Panc1 (cell line): ENCODE measurements around the gene MRPL14. TPM values are rescaled to one million over a fixed set of nuclear protein-coding genes. Genes with fewer than 3 reads are reported as not detected.
A peak's percentile ranks its signal among the peaks of the same experiment; 100 is the strongest.

Experiments
- ATAC-seq: fragments of 200-7000 bp; cut with Tn5 transposase; 2 replicates; pipeline ENCODE4 v1.9.1; 2020; ENCODE audit warnings: mild to moderate bottlenecking, moderate library complexity
- BruUV-seq: library from RNA; stranded (reverse); fragments of 400-500 nt; replicated peaks from 2 replicates; lab custom pipeline; 2021; lab: Mats Ljungman, UMichigan
- CTCF ChIA-PET: fragments of 300-600 bp; sonication (Branson Sonifier 250); formaldehyde crosslinking; loops from one replicate; lab custom pipeline; 2022; ENCODE audit warnings: antibody characterized with exemption; lab: Charles Lee
- POLR2A ChIA-PET: fragments of 300-600 bp; sonication (Branson Sonifier 250); formaldehyde crosslinking; loops from one replicate; lab custom pipeline; 2022; ENCODE audit warnings: antibody characterized with exemption; lab: Charles Lee
- DNase-seq: peaks from one replicate; pipeline ENCODE4 v3.0.0-alpha.2; 2010; ENCODE audit warnings: low read depth, low spot score
- H3K27ac ChIP-seq: 2 replicates; pipeline ENCODE4 v1.5.1; 2011; ENCODE audit warnings: mild to moderate bottlenecking, low read length, inconsistent platforms
- H3K27me3 ChIP-seq: fragments of 200-500 bp; sonication (Bioruptor generic); 2 replicates; pipeline ENCODE4 v1.6.0; 2014; ENCODE audit warnings: low read length, inconsistent platforms; ENCODE audit not compliant: control insufficient read depth, insufficient read depth
- H3K36me3 ChIP-seq: fragments of 200-500 bp; sonication (Bioruptor generic); 2 replicates; pipeline ENCODE4 v1.5.1; 2014; ENCODE audit warnings: inconsistent platforms, mild to moderate bottlenecking, low read length, moderate library complexity; ENCODE audit not compliant: control insufficient read depth, insufficient read depth
- H3K4me1 ChIP-seq: 2 replicates; pipeline ENCODE4 v1.5.1; 2011; ENCODE audit warnings: inconsistent platforms, mild to moderate bottlenecking, low read length, moderate library complexity; ENCODE audit not compliant: control insufficient read depth, insufficient read depth
- H3K4me3 ChIP-seq, 2 experiments: 2 replicates each; pipeline ENCODE4 v1.5.1; 2011 to 2012; ENCODE audit warnings: low read depth in 2 of 2, low read length in 2 of 2, mild to moderate bottlenecking in 2 of 2, inconsistent platforms in 1 of 2, moderate library complexity in 1 of 2
- H3K9me3 ChIP-seq: fragments of 200-500 bp; sonication (Bioruptor generic); 2 replicates; pipeline ENCODE4 v1.5.1; 2014; ENCODE audit warnings: low read depth, mild to moderate bottlenecking, inconsistent platforms, low read length, moderate library complexity; ENCODE audit not compliant: control insufficient read depth, insufficient read depth
- POLR2AphosphoS5 ChIP-seq: IDR thresholded peaks from 2 replicates; pipeline ENCODE4 v1.6.1; 2012; ENCODE audit warnings: mild to moderate bottlenecking, low read depth, low read length, moderate library complexity
- REST ChIP-seq, 2 experiments: IDR thresholded peaks; 2 replicates each; pipeline ENCODE4 v1.6.1; 2011 to 2012; ENCODE audit warnings: low read depth in 2 of 2, control low read depth in 1 of 2, low read length in 1 of 2, mild to moderate bottlenecking in 1 of 2, moderate library complexity in 1 of 2; ENCODE audit not compliant: insufficient read depth in 1 of 2
- SIN3A ChIP-seq: IDR thresholded peaks from 2 replicates; pipeline ENCODE4 v1.6.1; 2012; ENCODE audit warnings: low read depth, mild to moderate bottlenecking, low read length, moderate library complexity, borderline replicate concordance; ENCODE audit not compliant: insufficient read depth
- TCF7L2 ChIP-seq: IDR thresholded peaks from 2 replicates; pipeline ENCODE4 v1.6.1; 2011; ENCODE audit warnings: mild to moderate bottlenecking, low read depth, low read length, inconsistent platforms
- in situ Hi-C: cut with HindIII; loops from 2 replicates; pipeline ENCODE4 v1.10.0; 2016; ENCODE audit warnings: low sequenced_read_pairs, low pct_unique_long_range_greater_than_20kb
- intact Hi-C: fragments of 100-400 bp; cut with micrococcal nuclease; formaldehyde crosslinking; loops from one replicate; pipeline ENCODE4 v1.10.0; 2022; ENCODE audit not compliant: unreplicated experiment
- total RNA-seq: library from RNA; stranded (reverse); gene quantifications from one replicate; pipeline ENCODE4 v1.2.1, GENCODE V29; 2021; ENCODE audit not compliant: unreplicated experiment
- TF ChIP-seq, protein P1 (sequence below): fragments of 450-650 bp; IDR thresholded peaks from 2 replicates; pipeline ENCODE4 v1.5.1; 2017; ENCODE audit warnings: mild to moderate bottlenecking

The MRPL14 gene
- total RNA-seq, 1 experiment from 2014 or later = 82.0 TPM

DNA sequence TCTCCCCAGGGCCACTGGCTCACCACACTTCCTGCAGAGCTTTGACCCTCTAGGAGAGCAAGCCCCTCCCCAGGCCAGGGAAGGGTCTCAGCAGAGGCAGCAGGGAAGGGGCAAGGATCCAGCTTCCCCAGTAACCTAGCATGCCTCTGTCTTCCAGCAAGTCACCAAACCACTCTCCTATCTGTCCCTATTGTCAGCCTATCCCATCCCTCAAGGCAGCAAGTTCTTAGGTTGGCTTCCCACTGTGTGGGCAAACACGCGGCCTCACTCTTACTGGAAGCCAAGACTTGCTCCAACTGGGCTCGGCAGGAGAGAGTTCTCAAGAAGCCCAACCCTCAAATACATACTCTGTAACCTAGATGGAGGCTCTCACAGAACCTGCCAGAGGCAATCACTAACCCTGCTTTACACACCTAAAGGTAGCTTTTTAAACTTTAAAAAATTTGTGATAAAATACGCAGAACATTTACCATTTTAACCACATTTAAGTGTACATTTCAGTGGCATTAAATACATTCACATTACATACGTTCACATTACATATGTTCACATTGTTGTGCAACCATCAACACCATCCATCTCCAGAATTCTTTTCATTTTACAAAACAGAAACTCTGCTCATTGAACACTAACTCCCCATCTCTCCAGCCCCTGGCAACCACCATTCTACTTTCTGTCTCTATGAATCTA lies 58.5 kb downstream of the MRPL14 start:
- in situ Hi-C loops = no loop called here

DNA sequence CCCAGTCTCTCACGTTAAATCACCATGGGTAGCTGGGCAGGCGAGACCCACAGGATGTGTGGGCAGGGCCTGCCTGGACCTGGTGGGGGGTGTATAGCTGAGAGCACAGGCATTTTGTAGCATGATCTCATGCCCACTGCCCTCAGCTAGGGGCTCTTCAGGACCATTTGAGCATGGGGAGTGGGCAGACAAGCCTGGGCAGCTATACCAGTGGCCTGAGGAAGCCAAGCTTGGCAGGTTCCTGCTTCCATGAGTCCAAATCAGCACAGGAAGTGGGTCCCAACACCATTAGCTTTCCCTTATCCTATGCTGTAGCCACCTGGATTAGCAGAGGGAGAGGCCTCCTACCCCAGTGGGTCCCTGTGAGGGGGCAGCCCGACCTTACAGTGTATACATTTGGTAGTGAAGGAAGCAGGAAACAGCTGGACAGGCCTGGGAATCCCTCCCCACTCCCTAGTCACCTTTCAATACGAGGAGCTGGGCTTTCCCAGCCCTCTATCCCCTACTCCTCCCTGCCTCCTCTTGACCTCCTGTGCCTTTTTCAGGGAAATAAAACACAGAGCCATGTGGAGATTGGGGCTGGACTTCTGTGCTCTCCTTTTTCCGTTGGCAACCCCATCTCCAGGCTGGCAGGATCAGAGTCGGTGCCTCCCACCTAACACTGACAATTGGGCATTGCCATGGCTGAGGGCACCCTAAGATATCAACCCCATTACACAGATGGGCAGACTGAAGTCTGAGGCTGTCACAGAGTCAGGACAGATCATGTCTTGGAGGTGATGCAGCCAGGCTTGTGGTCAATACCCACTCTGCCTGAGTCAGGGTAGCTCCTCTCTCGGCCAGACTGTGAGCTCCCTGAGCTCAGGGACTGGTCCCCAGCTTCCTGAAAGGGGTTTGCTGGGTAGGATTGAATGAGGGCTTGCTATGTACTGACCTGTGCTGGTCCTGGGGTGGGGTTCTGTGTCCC lies 59.8 kb downstream of the MRPL14 start:
- BruUV-seq = no TSS peak
- Histone ChIP-seq H3K4me1 (peaks cover 17% of the 10 kb centered on the region), H3K27me3 (no peaks in the 10 kb centered on the region), H3K4me3 (no peak overlapping the region), H3K36me3 (no peaks in the 10 kb centered on the region), H3K27ac (peak overlapping the region; percentile 48), H3K9me3 (no peaks in the 10 kb centered on the region)
- CTCF ChIA-PET = interaction anchor here (2.0 kb wide), 1 partner anchor 298 kb away, joined by 9 read pairs; the partner anchor contains the start of gene VEGFA
- TF ChIP-seq TCF7L2 = no peak
- TF ChIP-seq SIN3A = no peak
- no peak for TF ChIP-seq POLR2AphosphoS5
- TF ChIP-seq, protein P1, sequence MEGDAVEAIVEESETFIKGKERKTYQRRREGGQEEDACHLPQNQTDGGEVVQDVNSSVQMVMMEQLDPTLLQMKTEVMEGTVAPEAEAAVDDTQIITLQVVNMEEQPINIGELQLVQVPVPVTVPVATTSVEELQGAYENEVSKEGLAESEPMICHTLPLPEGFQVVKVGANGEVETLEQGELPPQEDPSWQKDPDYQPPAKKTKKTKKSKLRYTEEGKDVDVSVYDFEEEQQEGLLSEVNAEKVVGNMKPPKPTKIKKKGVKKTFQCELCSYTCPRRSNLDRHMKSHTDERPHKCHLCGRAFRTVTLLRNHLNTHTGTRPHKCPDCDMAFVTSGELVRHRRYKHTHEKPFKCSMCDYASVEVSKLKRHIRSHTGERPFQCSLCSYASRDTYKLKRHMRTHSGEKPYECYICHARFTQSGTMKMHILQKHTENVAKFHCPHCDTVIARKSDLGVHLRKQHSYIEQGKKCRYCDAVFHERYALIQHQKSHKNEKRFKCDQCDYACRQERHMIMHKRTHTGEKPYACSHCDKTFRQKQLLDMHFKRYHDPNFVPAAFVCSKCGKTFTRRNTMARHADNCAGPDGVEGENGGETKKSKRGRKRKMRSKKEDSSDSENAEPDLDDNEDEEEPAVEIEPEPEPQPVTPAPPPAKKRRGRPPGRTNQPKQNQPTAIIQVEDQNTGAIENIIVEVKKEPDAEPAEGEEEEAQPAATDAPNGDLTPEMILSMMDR = no peak
- TF ChIP-seq REST (IDR thresholded peaks at IDR 0.05; ENCODE audit: insufficient read depth in 1 of 2, low read depth in 2 of 2, low read length in 1 of 2) = no peak
- intact Hi-C loops (no loop called here), in situ Hi-C loops (no loop called here)
- POLR2A ChIA-PET = no interaction called here
- ATAC-seq = no peak
- DNase-seq = no peak

More for the DNA sequence above, 58.5 kb downstream of the MRPL14 start:
- ATAC-seq (peak; percentile 13; the same call in 1 of the 2 replicates), DNase-seq (no peak)
- Histone ChIP-seq H3K9me3 (no peaks in the 10 kb centered on the region), H3K36me3 (no peaks in the 10 kb centered on the region), H3K4me3 (no peak overlapping the region), H3K4me1 (peaks cover 24% of the 10 kb centered on the region), H3K27me3 (no peaks in the 10 kb centered on the region), H3K27ac (peak overlapping the region; percentile 60; the same call in 1 of the 2 replicates)
- intact Hi-C loops = no loop called here
- ChIA-PET CTCF (interaction anchor here (2.0 kb wide), 1 partner anchor 299 kb away, joined by 9 read pairs; the partner anchor contains the start of gene VEGFA), POLR2A (no interaction called here)
- no TSS peak for BruUV-seq
- TF ChIP-seq SIN3A = no peak
- TF ChIP-seq, protein P1 = no peak
